Measurements from ENCODE around the gene NRDC. TPM values are rescaled to one million over a fixed set of nuclear protein-coding genes. Genes with fewer than 3 reads are reported as not detected.

Gene NRDC
- total and polyA plus RNA-seq, 9 of the 15 experiments (the other 6 are each of a cell fraction or from before 2014, with no cell fraction given) = 102 to 371 (median 201) TPM

DNA sequence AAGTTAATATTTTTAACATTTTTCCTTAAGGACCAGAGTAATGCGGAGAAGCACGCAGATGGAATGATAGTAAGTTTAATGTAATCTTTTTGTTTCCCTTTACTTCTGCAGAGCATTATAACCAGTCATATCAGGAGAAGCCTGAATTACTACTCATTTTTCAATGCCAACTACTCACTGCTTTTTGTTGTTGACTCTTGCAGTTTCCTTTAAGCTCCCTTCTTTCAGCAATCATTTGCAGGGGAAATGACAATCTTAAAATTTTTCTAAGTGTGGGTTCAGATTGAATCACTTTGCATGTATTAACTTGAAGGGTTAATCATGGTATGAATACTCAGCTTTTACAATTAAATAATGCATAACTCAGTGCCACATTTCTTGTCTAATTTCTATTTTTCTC is 122.2 kb downstream of the NRDC start (continued):
- TF ChIP-seq, protein P1, sequence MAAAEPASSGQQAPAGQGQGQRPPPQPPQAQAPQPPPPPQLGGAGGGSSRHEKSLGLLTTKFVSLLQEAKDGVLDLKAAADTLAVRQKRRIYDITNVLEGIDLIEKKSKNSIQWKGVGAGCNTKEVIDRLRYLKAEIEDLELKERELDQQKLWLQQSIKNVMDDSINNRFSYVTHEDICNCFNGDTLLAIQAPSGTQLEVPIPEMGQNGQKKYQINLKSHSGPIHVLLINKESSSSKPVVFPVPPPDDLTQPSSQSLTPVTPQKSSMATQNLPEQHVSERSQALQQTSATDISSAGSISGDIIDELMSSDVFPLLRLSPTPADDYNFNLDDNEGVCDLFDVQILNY (CRISPR knock-in tag; IDR thresholded peaks at IDR 0.05) = no peak
- TF ChIP-seq, protein P2, sequence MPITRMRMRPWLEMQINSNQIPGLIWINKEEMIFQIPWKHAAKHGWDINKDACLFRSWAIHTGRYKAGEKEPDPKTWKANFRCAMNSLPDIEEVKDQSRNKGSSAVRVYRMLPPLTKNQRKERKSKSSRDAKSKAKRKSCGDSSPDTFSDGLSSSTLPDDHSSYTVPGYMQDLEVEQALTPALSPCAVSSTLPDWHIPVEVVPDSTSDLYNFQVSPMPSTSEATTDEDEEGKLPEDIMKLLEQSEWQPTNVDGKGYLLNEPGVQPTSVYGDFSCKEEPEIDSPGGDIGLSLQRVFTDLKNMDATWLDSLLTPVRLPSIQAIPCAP (CRISPR knock-in tag; IDR thresholded peaks at IDR 0.05; ENCODE audit: borderline replicate concordance) = no peak
- TF ChIP-seq NFIC (IDR thresholded peaks at IDR 0.05) = no peak
- TF ChIP-seq HOXB6 (CRISPR knock-in tag; IDR thresholded peaks at IDR 0.05; ENCODE audit: borderline replicate concordance) = no peak
- TF ChIP-seq KAT2B (IDR thresholded peaks at IDR 0.05; ENCODE audit: low read depth, low read length) = no peak
- no peak for TF ChIP-seq GABPB1 (CRISPR knock-in tag; IDR thresholded peaks at IDR 0.05)
- TF ChIP-seq, protein P3, sequence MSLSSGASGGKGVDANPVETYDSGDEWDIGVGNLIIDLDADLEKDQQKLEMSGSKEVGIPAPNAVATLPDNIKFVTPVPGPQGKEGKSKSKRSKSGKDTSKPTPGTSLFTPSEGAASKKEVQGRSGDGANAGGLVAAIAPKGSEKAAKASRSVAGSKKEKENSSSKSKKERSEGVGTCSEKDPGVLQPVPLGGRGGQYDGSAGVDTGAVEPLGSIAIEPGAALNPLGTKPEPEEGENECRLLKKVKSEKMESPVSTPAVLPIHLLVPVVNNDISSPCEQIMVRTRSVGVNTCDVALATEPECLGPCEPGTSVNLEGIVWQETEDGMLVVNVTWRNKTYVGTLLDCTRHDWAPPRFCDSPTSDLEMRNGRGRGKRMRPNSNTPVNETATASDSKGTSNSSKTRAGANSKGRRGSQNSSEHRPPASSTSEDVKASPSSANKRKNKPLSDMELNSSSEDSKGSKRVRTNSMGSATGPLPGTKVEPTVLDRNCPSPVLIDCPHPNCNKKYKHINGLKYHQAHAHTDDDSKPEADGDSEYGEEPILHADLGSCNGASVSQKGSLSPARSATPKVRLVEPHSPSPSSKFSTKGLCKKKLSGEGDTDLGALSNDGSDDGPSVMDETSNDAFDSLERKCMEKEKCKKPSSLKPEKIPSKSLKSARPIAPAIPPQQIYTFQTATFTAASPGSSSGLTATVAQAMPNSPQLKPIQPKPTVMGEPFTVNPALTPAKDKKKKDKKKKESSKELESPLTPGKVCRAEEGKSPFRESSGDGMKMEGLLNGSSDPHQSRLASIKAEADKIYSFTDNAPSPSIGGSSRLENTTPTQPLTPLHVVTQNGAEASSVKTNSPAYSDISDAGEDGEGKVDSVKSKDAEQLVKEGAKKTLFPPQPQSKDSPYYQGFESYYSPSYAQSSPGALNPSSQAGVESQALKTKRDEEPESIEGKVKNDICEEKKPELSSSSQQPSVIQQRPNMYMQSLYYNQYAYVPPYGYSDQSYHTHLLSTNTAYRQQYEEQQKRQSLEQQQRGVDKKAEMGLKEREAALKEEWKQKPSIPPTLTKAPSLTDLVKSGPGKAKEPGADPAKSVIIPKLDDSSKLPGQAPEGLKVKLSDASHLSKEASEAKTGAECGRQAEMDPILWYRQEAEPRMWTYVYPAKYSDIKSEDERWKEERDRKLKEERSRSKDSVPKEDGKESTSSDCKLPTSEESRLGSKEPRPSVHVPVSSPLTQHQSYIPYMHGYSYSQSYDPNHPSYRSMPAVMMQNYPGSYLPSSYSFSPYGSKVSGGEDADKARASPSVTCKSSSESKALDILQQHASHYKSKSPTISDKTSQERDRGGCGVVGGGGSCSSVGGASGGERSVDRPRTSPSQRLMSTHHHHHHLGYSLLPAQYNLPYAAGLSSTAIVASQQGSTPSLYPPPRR (CRISPR knock-in tag; IDR thresholded peaks at IDR 0.05; ENCODE audit: borderline replicate concordance) = no peak
- no peak for TF ChIP-seq ZFP1 (CRISPR knock-in tag; IDR thresholded peaks at IDR 0.05)
- no peak for TF ChIP-seq CREM (IDR thresholded peaks at IDR 0.05; ENCODE audit: low read depth)
- no peak for TF ChIP-seq ZNF347 (CRISPR knock-in tag; IDR thresholded peaks at IDR 0.05; ENCODE audit: low read depth)
- no peak for TF ChIP-seq ZKSCAN8 (CRISPR knock-in tag; IDR thresholded peaks at IDR 0.05)
- TF ChIP-seq CHCHD3 (CRISPR knock-in tag; IDR thresholded peaks at IDR 0.05) = no peak
